Kidney glomerular epithelial cell (primary cell): ENCODE data around the gene COG1.

Source experiments
- DNase-seq: peaks from one replicate; lab custom pipeline; 2025; lab: John Stamatoyannopoulos, UW

The COG1 gene

GRCh38 chr17:73198930-73199260, 6.0 kb downstream of the COG1 start:
- DNase-seq: no peak

- no peak for DNase-seq
Measured at GRCh38 chr17:73199751-73200317, 7.0 kb downstream of the COG1 start.

GRCh38 chr17:73200476-73200875, 7.6 kb downstream of the COG1 start:
- DNase-seq: no peak

- DNase-seq: no peak
Measured at GRCh38 chr17:73201215-73202069, 8.6 kb downstream of the COG1 start.

DNA sequence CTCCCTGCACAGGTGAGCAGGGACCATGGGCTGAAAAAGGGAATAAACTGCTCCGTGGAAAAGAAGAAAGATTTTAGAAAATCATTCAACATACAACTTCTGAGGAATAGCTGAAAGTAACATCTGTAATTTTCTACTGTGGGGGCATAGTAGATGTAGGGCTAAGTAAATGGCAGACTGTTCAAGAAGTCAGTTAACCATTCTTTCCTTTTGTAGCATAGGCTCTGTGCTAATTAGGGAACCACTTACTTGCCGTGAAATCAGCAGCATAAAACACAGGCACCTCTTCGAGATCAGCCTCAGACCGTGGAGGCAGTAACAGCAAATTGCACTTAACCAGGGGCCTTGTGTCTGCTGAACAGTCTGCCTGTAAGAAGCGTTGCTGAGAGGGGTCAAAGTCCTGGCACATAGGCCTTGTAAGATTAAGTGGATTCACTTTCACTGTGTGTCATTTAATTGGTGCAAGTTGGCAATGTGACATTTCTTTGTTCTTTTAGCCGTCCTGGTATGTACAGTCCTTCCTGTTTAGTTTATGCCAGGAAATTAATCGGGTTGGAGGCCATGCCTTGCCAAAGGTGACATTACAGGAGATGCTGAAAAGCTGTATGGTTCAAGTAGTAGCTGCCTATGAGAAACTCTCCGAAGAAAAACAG, 10.4 kb downstream of the COG1 start:
- no peak for DNase-seq

DNA sequence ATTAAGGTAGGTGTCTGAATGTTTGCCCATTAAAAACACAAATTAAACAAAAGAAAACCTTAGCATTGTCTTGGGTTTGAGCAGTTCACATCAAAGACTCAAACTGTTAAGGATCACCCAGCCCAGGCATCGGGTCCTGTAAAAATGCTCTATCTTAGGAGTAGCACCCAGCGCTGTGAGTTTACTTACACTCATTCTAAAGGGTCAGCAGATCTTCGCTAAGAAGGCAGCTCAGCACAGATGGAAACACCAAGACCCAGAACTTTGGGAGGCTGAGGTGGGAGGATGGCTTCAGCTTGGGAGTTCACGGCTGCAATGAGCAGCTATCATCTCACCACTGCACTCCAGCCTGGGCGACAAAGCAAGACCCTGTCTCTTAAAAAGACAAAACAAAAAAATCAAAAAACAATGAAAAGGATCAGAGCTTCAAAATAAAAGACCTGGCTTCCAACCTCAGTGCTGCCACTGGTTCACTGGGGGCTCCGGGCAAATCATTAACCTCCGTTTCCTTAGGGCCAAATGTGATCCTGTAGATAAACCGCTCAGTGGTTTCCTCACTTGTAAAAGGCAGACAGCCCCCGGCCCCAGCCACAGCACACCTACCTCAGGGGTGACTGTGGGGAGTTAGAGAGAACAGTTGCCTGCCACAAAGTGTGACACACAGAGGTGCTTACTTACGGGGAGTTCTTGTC, 11.1 kb downstream of the COG1 start:
- no peak for DNase-seq

- DNase-seq: no peak
Measured at GRCh38 chr17:73205459-73205961, 12.7 kb downstream of the COG1 start.

GRCh38 chr17:73208139-73208827, 15.4 kb downstream of the COG1 start:
- DNase-seq: no peak

- no peak for DNase-seq
Measured at GRCh38 chr17:73209436-73209835, 16.6 kb downstream of the COG1 start.

- DNase-seq: no peak
Measured at GRCh38 chr17:73210002-73210678, 17.3 kb downstream of the COG1 start.

- DNase-seq: no peak
Measured at GRCh38 chr17:73211745-73212144, 18.9 kb downstream of the COG1 start.

GRCh38 chr17:73214008-73214407, 21.2 kb downstream of the COG1 start:
- DNase-seq: no peak

- DNase-seq: no peak
Measured at GRCh38 chr17:73214851-73215250, 22.0 kb downstream of the COG1 start.

GRCh38 chr17:73215447-73215846, 22.6 kb downstream of the COG1 start:
- DNase-seq: no peak

- no peak for DNase-seq
Measured at GRCh38 chr17:73223626-73224230, 30.9 kb downstream of the COG1 start.

DNA sequence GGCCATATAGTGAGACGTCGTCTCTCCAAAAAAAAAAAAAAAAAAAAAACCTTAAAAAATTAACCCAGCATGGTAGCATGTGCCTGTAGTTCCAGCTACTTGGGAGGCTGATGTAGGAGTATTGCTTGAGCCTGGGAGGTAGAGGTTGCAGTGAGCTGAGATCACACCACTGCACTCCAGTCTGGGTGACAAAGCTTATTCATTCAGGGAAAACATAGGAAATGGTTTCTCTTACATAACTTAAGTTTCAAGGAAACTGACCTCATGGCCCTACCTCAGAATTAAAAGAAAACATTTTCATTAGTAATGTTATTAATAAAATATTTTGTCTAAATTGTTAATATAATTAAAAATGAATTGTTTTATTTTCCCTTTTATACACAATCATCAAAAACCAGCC, 31.4 kb downstream of the COG1 start:
- DNase-seq: peak; percentile 4

GRCh38 chr17:73224663-73225305, 31.9 kb downstream of the COG1 start:
- DNase-seq: no peak

- no peak for DNase-seq
Measured at GRCh38 chr17:73226556-73227172, 33.8 kb downstream of the COG1 start.

GRCh38 chr17:73227379-73227778, 34.5 kb downstream of the COG1 start:
- no peak for DNase-seq

GRCh38 chr17:73227944-73228343, 35.1 kb downstream of the COG1 start:
- DNase-seq: no peak
